Upper lobe of left lung (tissue), 4 donors: ENCODE data around the gene PSMD11.

ENCODE experiments used
- CTCF ChIP-seq, 6 experiments: fragments of 450-650 bp in 4 of 6; fragments of 200-600 bp in 2 of 6; sonication (generic) in 2 of 6; IDR thresholded peaks; one replicate each; pipeline ENCODE4 v1.5.1; 2016 to 2019; ENCODE audit warnings: antibody characterized with exemption in 6 of 6
- POLR2A ChIP-seq, 4 donors: fragments of 450-650 bp; IDR thresholded peaks; one replicate each; pipeline ENCODE4 v1.5.1; 2016 to 2017; ENCODE audit warnings: antibody characterized with exemption in 4 of 4, mild to moderate bottlenecking in 2 of 4
- POLR2AphosphoS5 ChIP-seq, 2 donors: sonication (generic); formaldehyde crosslinking; IDR thresholded peaks; one replicate each; pipeline ENCODE4 v1.5.1; 2017; ENCODE audit warnings: antibody characterized with exemption in 2 of 2

- TF ChIP-seq CTCF (IDR thresholded peaks at IDR 0.05) (no peak), POLR2A (IDR thresholded peaks at IDR 0.05) (no peak), POLR2AphosphoS5 (IDR thresholded peaks at IDR 0.05) (no peak)
These were observed 15.7 kb downstream of the PSMD11 start for GRCh38 chr17:32460054-32460453.
